Measurements from ENCODE around the gene NUCB2. TPM values are rescaled to one million over a fixed set of nuclear protein-coding genes. Genes with fewer than 3 reads are reported as not detected.

The NUCB2 gene
- total and polyA plus RNA-seq, 2 of the 13 experiments (the other 11 are each of a cell fraction or from before 2014, with no cell fraction given) = 54.2 to 82.4 TPM

DNA sequence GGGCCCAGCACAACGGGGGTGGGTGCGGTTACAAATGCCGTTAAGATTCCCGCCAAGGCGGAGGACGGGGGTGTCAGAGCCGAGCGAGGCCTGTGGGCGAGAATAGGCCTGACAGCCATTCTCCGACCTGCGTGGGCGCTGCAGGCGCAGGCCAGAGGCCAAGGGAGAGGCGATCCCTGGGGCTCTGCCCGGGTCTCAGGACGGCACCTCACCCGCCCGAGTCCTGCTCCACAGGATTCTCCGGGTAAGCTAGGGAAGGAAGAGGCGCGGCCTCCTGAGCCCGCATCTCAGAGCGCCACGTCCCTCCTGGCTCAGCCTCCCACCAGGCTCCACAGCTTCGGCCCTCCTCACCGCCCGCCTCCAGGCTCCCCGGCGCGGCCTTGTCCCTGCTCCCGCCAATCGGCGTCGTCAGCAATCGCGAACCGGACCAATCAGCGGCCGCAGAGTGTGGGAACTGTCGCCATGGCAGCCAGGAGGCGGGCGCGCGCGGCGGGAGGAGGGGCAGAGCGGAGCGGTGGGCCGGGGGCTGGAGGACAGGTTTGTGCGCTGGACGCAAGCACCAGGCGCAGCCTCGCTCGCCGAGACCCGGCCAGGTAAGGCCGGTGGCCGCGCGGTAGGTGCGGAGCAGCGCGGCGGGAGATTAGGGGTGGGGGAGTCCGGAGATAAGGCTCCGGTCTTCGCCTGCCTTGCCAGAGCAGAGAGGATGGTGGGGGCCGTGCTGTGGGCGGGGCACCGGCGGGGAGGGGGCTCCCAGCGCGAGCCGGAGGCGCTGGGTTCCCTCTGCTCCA lies at the start of gene NUCB2 (continued):
- TF ChIP-seq, protein P1, sequence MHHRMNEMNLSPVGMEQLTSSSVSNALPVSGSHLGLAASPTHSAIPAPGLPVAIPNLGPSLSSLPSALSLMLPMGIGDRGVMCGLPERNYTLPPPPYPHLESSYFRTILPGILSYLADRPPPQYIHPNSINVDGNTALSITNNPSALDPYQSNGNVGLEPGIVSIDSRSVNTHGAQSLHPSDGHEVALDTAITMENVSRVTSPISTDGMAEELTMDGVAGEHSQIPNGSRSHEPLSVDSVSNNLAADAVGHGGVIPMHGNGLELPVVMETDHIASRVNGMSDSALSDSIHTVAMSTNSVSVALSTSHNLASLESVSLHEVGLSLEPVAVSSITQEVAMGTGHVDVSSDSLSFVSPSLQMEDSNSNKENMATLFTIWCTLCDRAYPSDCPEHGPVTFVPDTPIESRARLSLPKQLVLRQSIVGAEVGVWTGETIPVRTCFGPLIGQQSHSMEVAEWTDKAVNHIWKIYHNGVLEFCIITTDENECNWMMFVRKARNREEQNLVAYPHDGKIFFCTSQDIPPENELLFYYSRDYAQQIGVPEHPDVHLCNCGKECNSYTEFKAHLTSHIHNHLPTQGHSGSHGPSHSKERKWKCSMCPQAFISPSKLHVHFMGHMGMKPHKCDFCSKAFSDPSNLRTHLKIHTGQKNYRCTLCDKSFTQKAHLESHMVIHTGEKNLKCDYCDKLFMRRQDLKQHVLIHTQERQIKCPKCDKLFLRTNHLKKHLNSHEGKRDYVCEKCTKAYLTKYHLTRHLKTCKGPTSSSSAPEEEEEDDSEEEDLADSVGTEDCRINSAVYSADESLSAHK (CRISPR knock-in tag; IDR thresholded peaks at IDR 0.05; ENCODE audit: borderline replicate concordance) = no peak
- TF ChIP-seq, protein P2, sequence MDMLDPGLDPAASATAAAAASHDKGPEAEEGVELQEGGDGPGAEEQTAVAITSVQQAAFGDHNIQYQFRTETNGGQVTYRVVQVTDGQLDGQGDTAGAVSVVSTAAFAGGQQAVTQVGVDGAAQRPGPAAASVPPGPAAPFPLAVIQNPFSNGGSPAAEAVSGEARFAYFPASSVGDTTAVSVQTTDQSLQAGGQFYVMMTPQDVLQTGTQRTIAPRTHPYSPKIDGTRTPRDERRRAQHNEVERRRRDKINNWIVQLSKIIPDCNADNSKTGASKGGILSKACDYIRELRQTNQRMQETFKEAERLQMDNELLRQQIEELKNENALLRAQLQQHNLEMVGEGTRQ (IDR thresholded peaks at IDR 0.05; ENCODE audit: low read depth, low read length) = no peak
- TF ChIP-seq, protein P2 (CRISPR knock-in tag; IDR thresholded peaks at IDR 0.05; ENCODE audit: borderline replicate concordance) = no peak
- TF ChIP-seq, protein P3, sequence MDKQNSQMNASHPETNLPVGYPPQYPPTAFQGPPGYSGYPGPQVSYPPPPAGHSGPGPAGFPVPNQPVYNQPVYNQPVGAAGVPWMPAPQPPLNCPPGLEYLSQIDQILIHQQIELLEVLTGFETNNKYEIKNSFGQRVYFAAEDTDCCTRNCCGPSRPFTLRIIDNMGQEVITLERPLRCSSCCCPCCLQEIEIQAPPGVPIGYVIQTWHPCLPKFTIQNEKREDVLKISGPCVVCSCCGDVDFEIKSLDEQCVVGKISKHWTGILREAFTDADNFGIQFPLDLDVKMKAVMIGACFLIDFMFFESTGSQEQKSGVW (CRISPR knock-in tag; IDR thresholded peaks at IDR 0.05; ENCODE audit: borderline replicate concordance) = no peak
- no peak for TF ChIP-seq ADNP (CRISPR knock-in tag; IDR thresholded peaks at IDR 0.05)
- TF ChIP-seq ZFX (CRISPR knock-in tag; IDR thresholded peaks at IDR 0.05; ENCODE audit: low read depth) = peak; percentile 97
- TF ChIP-seq, protein P4, sequence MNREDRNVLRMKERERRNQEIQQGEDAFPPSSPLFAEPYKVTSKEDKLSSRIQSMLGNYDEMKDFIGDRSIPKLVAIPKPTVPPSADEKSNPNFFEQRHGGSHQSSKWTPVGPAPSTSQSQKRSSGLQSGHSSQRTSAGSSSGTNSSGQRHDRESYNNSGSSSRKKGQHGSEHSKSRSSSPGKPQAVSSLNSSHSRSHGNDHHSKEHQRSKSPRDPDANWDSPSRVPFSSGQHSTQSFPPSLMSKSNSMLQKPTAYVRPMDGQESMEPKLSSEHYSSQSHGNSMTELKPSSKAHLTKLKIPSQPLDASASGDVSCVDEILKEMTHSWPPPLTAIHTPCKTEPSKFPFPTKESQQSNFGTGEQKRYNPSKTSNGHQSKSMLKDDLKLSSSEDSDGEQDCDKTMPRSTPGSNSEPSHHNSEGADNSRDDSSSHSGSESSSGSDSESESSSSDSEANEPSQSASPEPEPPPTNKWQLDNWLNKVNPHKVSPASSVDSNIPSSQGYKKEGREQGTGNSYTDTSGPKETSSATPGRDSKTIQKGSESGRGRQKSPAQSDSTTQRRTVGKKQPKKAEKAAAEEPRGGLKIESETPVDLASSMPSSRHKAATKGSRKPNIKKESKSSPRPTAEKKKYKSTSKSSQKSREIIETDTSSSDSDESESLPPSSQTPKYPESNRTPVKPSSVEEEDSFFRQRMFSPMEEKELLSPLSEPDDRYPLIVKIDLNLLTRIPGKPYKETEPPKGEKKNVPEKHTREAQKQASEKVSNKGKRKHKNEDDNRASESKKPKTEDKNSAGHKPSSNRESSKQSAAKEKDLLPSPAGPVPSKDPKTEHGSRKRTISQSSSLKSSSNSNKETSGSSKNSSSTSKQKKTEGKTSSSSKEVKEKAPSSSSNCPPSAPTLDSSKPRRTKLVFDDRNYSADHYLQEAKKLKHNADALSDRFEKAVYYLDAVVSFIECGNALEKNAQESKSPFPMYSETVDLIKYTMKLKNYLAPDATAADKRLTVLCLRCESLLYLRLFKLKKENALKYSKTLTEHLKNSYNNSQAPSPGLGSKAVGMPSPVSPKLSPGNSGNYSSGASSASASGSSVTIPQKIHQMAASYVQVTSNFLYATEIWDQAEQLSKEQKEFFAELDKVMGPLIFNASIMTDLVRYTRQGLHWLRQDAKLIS (CRISPR knock-in tag; IDR thresholded peaks at IDR 0.05) = no peak
- peak; percentile 68; the same call in 1 of the 2 replicates for TF ChIP-seq MTA1 (CRISPR knock-in tag; IDR thresholded peaks at IDR 0.05; ENCODE audit: borderline replicate concordance)
- peak; percentile 93 for TF ChIP-seq SPEN (CRISPR knock-in tag; IDR thresholded peaks at IDR 0.05; ENCODE audit: low read depth)
- TF ChIP-seq RNF2 (conservative IDR thresholded peaks at IDR 0.05; ENCODE audit: low read depth) = no peak; the same call in 1 of the 2 replicates
- TF ChIP-seq NFYC (CRISPR knock-in tag; IDR thresholded peaks at IDR 0.05) = peak; percentile 98
- TF ChIP-seq, protein P5, sequence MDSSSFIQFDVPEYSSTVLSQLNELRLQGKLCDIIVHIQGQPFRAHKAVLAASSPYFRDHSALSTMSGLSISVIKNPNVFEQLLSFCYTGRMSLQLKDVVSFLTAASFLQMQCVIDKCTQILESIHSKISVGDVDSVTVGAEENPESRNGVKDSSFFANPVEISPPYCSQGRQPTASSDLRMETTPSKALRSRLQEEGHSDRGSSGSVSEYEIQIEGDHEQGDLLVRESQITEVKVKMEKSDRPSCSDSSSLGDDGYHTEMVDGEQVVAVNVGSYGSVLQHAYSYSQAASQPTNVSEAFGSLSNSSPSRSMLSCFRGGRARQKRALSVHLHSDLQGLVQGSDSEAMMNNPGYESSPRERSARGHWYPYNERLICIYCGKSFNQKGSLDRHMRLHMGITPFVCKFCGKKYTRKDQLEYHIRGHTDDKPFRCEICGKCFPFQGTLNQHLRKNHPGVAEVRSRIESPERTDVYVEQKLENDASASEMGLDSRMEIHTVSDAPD (CRISPR knock-in tag; IDR thresholded peaks at IDR 0.05) = no peak
- peak; percentile 87 to 88 for TF ChIP-seq POLR2A (IDR thresholded peaks at IDR 0.05; ENCODE audit: insufficient read depth in 1 of 2, low read depth in 2 of 2, low read length in 2 of 2)
- no peak for TF ChIP-seq ATM (IDR thresholded peaks at IDR 0.05; ENCODE audit: borderline replicate concordance)
- TF ChIP-seq, protein P6, sequence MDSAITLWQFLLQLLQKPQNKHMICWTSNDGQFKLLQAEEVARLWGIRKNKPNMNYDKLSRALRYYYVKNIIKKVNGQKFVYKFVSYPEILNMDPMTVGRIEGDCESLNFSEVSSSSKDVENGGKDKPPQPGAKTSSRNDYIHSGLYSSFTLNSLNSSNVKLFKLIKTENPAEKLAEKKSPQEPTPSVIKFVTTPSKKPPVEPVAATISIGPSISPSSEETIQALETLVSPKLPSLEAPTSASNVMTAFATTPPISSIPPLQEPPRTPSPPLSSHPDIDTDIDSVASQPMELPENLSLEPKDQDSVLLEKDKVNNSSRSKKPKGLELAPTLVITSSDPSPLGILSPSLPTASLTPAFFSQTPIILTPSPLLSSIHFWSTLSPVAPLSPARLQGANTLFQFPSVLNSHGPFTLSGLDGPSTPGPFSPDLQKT (CRISPR knock-in tag; IDR thresholded peaks at IDR 0.05; ENCODE audit: borderline replicate concordance) = no peak
- TF ChIP-seq POGZ (CRISPR knock-in tag; IDR thresholded peaks at IDR 0.05) = peak; percentile 88; the same call in 1 of the 2 replicates
- no peak for TF ChIP-seq PCBP2 (optimal IDR thresholded peaks at IDR 0.05; ENCODE audit: low read depth, low read length, poor library complexity, severe bottlenecking)
